GM19239 (cell line): Measurements from ENCODE around the gene PAIP2.
A peak's percentile ranks its signal among the peaks of the same experiment; 100 is the strongest.
"Not testable (repeated sequence)": the region's sequence is repeated elsewhere in the genome, so short reads cannot be mapped to it uniquely, and the experiment has no call there.

Experiments
- DNase-seq: peaks from one replicate; pipeline ENCODE4 v3.0.0; 2011; ENCODE audit warnings: low spot score; ENCODE audit not compliant: insufficient read length
- FAIRE-seq: peaks from 2 replicates; lab custom pipeline; 2011; peaks lifted over from hg19 to GRCh38; lab: Jason Lieb, UNC

Gene PAIP2

DNA sequence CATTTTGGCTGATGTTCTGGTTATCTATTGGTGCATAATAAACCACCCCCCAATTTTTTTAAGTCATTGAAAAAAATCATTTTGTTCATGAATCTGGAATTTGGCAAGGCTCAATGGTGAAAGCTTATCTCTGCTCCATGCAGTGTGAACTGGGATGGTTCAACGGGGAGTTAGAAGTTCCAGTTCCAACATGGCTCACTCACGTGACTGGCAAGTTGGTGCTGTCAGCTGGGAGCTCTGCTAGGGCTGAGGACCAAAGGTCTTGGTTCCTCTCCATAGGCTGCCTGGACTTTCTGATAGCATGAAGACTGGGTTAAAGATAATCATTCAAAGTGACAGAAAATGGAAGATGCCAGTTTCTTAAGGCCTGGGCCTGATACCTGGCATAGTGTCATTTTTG lies 65.3 kb downstream of the PAIP2 start:
- no peak for FAIRE-seq
- no peak for DNase-seq

DNA sequence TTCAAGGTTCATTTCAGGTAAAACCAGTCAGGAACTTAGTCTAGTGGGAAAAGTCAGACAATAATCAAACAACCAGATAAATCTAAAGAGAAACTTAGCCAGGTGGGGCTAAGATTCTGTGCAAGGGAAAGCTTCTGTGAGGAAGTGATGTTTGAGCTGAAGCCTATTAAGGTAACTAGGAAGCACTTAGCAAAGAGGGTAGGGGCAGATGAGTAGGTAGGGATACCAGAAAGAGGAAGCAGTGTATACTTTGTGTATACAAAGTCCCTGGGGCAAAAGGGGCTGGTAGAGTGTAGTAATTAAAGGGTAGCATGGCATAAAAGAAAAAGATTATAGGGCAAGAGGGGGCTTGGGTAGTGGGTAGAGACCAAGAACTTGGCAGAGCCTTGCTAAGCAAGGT lies 65.9 kb downstream of the PAIP2 start:
- DNase-seq, result no peak
- no peak for FAIRE-seq

DNA sequence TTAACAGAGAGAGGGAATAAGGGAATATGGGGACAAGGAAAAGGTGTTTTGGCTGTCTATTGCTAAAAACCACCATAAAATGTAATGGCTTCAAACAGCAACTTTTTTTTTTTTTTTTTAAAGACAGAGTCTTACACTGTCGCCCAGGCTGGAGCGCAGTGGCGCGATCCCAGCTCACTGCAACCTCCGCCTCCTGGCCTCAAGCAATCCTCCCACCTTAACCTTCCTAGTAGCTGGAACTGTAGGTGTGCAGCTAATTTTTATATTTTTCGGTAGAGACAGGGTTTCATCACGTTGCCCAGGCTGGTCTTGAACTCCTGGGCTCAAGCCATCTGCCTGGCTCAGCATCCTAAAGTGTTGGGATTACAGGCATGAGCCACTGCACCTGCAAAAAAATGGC lies 66.5 kb downstream of the PAIP2 start:
- FAIRE-seq, result no peak
- no peak for DNase-seq

DNA sequence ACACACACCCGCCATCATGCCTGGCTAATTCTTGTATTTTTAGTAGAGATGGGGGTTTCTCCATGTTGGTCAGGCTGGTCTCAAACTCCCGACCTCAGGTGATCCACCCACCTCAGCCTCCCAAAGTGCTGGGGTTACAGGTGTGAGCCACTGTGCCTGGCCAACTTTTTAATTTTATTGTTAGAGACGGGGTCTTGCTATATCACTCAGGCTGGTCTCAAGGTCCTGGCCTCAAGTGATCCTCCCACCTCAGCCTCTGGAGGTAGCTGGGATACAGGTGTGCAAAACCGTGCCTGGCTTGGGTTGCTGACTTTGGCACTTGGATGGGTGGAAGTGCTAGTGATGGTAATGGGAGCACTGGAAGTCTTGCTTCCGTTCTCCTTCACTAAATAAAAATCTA lies 67.5 kb downstream of the PAIP2 start:
- FAIRE-seq, result not testable (repeated sequence)

DNA sequence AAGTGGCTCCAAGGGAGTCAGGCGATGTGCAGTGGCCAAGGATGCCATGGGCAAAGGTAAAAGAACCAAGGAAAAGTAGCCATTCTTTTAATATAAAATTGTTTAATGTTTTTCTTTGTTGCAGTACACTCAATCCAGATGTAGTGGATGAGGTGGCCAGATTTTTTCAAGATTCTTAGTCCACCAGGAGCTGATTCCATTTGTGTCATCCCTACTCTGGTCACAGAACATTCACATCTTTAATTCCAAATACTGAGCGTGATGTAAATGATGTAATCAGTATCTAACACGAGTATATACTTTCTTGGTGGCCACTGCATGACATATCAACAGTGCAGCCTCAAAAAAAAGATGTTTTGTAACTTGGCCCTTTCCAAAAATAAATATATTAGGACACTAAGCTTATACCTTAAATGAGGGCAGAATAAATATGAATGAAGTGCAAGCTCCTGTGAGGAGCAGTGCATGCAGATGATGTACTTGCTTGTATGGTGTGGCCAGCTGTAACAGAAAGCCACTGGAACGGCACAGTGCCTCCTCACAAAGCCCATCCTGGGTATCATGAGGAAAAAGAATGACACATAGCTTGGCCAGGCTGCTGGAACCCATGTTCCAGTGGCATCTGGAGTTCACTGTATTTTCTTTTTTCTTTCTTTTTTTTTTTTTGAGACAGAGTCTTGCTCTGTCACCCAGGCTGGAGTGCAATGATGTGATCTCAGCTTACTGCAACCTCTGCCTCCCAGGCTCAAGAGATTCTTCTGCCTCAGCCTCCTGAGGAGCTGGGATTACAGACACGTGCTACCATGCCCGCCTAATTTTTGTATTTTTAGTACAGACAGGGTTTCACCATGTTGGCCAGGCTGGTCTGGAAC lies 68.7 kb downstream of the PAIP2 start:
- DNase-seq (no peak), FAIRE-seq (peak; percentile 4)

More for the DNA sequence above, 67.5 kb downstream of the PAIP2 start:
- DNase-seq, result not testable (repeated sequence)

DNA sequence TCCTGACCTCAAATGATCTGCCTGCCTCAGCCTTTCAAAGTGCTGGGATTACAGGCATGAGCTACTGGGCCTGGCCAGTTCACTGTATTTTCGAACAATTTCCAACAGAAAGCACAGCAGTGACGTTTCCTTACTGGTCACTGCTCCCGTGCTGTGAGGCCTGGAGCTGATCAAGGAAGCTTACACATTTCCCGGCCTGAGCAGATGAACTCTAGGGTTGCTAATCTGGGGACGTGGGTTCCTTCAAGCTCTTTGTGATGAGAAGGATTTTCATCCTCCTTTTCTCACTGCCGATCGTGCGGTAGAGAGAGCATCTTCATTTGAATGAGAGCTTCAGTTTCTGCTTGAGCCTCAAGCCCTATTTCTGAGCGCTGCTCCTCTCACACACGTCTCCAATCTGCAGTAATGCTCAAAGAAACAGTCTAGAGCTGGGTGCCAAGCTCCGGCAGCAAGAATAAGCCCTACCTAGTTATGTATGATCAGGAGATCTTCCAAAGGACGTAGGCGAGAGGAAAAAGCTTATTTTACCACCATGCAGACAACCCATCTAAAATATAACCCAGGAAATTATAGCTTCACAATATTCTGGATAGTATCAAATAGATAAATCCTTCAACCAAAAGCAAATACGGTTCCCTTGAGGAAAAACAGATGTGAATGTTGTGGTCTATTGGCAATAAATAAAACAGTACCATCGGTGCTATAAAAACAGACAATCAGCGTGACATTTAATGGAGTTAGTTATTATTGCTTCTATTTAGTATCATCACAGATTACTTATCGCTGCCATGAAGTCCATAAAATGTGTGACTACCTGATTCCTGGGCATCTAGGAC lies 69.6 kb downstream of the PAIP2 start:
- no peak for DNase-seq
- no peak for FAIRE-seq

DNA sequence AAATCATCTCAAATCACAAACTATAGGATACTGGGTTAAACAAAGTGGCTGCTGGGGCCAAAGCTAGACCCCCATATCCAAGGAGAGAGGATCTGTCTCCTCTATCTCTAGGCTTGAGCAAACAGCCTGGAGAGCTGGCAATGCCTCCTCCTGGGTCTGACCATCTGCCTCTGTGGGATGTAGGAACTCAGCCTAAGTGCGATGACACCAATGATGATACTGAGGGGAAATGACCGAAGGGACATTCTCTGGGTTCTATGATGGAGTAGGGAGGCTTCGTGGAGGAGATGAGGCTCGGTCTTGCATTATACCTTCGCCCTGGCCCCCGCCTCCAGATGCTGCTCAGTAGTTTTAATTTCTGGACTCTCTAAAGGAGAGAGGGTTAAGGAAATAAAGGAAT lies 71.5 kb downstream of the PAIP2 start:
- no peak for FAIRE-seq

DNA sequence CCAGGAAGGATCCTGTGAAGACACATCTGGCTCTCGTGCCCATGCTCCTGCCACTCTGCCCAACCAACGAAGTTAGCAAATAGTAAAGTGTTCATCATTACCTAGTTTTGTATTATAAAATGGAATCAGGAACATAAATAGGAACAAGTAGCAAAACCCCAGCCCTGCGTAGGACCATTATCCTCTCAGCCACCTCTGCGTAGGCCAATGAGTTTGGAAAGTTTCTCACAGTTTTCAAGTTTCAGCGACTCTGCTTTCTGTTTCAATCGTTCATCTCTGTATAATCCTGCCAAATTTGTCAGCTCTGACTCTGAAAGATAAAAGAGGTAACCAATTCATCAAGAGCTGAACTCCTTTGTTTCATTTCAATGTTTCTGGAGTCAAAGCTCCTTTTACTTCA lies 72.3 kb downstream of the PAIP2 start:
- no peak for DNase-seq
- FAIRE-seq, result peak; percentile 95

More for the DNA sequence above, 71.5 kb downstream of the PAIP2 start:
- DNase-seq, result no peak

DNA sequence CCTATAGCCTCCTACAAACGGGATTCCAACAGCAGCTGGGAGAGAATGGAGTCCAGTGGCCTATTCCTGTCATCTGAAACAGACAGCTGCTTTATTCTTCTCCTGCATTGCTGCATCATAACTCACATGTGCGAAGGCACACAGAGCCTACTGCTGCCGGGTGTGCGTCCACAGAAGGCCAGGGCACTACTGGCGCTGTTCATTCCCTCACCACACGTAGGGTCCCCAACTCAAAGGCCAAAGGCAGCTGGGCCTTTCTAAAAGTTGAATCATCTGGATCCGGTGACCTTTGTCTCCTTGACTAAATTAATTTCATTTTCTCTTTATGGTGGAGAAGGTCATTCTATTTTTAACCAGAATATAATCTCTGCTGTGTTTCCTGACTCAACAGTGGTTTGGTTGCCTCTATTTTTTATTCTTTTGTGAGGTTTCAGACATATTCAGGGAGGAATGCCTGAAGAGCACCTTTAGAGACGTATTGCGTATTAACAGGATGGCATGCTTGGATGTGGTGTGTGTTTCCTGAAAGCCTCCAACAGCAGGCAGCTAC lies 73.0 kb downstream of the PAIP2 start:
- FAIRE-seq (peak; percentile 58), DNase-seq (no peak)

DNA sequence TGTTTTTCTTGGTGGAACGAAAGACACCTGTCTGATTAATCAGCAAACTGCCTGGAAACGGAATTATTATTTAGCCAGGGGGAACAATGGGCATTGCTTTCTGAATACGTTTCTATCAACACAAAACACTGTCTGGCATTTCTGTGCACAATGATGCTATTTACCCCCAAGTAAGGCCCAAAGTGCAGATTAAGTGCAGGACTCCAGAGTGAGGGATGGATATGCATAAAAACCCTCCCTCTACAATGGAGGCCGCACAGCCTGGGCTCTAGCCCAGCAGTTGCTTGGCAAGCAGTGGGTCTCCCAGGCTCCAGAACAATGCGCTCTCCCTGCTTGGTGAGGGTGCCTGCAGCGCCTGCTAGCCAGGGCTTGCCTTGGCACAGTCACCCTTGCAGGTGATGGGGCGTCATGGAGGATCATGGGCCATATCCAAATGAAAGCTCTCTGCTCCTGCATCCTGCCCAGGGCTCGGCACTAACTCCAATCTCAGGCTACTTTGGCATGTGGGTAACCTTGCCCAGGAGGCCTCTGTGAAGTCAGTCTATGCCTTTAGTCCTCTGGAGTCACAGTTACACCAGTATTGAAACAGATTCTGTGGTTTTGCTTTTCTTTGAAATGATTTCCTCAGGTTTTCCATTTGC lies 73.7 kb downstream of the PAIP2 start:
- FAIRE-seq (peak; percentile 83), DNase-seq (no peak)

DNA sequence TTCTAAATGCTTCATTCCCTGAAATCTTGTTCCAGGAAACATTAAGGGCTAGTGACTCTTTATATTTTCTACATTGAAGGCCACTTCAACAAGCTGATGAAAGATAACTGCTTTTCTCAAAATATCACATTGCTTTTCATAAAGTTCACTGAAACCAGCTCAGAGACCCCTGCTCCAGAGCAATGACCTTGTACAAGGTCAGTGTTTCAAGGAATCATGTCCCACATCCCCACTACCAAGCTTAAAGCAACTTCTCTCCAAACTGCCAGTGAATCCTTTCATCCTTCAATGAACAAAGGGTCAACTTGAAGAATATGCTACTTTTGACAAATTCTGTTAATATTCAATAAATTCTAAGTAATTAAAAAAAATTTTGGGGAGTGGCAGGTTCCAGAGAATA lies 74.2 kb downstream of the PAIP2 start:
- DNase-seq, result no peak
- no peak for FAIRE-seq

DNA sequence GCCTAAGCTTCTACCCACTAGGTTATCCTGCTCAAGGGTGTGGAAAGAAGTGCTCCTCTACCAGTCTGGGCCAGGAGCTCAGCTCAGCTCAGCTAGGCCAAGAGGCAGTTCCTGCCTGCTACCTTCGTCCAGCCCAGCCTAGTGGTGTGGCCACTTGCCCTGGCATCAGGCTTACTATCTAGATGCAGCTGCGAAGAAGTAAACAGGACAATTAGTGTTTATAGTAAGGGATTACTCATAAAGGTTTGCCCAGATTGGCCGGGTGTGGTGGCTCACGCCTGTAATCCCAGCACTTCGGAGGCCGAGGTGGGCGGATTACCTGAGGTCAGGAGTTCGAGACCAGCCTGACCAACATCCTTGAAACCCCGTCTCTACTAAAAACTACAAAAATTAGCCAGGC lies 75.0 kb downstream of the PAIP2 start:
- FAIRE-seq (no peak), DNase-seq (no peak)

DNA sequence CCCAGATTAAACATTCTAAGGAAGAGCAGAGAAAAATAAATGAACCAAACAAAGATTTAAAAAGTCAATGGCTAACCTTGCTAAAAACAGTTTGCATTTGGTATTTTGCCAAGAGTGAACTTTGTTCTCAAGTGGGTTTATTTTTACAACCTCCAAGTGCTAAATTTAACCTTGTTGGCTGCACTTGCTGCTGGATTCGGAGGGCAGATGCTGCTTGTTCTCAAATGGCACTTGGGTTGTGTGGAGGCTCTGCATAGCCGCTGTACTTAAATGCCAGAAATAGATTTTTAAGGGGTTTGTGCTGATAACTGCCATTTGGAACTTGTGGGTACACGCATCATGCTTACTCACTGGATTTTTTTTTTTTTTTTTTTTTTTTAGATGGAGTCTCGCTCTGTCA lies 75.6 kb downstream of the PAIP2 start:
- DNase-seq (no peak), FAIRE-seq (no peak)

DNA sequence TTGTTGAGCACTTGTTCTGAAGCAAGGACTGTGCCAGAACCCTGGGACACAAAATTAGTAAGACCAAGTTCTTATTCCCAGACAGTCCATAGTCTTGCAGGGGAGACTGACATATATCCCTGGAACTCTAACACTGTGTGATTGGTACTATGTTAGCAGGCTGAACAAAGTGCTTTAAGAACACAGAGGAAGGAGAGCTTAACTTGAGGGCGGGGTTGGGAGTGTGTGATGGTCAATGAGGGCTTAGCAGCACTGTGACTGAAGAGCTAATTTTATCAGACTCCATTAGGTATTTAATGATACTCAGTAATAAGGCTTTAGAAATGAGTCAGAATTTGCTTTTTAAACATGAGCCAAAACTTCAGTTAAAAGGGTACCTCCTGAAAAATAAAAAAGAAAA lies 77.1 kb downstream of the PAIP2 start:
- DNase-seq (no peak), FAIRE-seq (no peak)
